Suprapubic skin (tissue), 4 donors: ENCODE measurements around the gene C10orf62.
"Not testable (repeated sequence)": the region's sequence is repeated elsewhere in the genome, so short reads cannot be mapped to it uniquely, and the experiment has no call there.

Experiments used
- EP300 ChIP-seq: sonication (generic); formaldehyde crosslinking; IDR thresholded peaks from one replicate; pipeline ENCODE4 v1.6.1; 2017; ENCODE audit warnings: antibody characterized with exemption
- POLR2A ChIP-seq, 2 donors: fragments of 450-650 bp; IDR thresholded peaks; one replicate each; pipeline ENCODE4 v1.6.1; 2017; ENCODE audit warnings: antibody characterized with exemption in 2 of 2, mild to moderate bottlenecking in 2 of 2, moderate library complexity in 2 of 2
- POLR2AphosphoS5 ChIP-seq, 3 donors: sonication (generic); formaldehyde crosslinking; IDR thresholded peaks; one replicate each; pipeline ENCODE4 v1.6.1; 2017; ENCODE audit warnings: antibody characterized with exemption in 3 of 3
- TF ChIP-seq, protein P1 (sequence below), 2 donors: fragments of 200-600 bp in 1 of 2; fragments of 450-650 bp in 1 of 2; sonication (generic) in 1 of 2; IDR thresholded peaks; one replicate each; pipeline ENCODE4 v1.5.1; 2016 to 2019; ENCODE audit warnings: antibody characterized with exemption in 2 of 2, mild to moderate bottlenecking in 1 of 2, moderate library complexity in 1 of 2

DNA sequence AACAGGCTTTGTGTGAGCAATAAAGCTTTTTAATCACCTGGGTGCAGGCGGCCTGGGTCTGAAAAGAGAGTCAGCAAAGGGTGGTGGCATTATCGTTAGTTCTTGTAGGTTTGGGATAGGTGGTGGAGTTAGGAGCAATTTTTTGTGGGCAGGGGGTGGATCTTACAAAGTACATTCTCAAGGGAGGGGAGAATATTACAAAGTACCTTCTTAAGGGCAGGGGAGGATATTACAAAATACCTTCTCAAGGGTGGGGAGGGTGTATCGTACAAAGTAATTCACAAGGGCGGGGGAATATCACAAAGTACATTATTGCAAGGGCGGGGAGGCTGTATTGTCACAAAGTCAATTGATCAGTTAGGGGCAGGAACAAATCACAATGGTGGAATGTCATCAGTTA, 27.2 kb upstream of the C10orf62 start:
- TF ChIP-seq, protein P1, sequence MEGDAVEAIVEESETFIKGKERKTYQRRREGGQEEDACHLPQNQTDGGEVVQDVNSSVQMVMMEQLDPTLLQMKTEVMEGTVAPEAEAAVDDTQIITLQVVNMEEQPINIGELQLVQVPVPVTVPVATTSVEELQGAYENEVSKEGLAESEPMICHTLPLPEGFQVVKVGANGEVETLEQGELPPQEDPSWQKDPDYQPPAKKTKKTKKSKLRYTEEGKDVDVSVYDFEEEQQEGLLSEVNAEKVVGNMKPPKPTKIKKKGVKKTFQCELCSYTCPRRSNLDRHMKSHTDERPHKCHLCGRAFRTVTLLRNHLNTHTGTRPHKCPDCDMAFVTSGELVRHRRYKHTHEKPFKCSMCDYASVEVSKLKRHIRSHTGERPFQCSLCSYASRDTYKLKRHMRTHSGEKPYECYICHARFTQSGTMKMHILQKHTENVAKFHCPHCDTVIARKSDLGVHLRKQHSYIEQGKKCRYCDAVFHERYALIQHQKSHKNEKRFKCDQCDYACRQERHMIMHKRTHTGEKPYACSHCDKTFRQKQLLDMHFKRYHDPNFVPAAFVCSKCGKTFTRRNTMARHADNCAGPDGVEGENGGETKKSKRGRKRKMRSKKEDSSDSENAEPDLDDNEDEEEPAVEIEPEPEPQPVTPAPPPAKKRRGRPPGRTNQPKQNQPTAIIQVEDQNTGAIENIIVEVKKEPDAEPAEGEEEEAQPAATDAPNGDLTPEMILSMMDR (IDR thresholded peaks at IDR 0.05), result not testable (repeated sequence)
- TF ChIP-seq EP300; POLR2A (IDR thresholded peaks at IDR 0.05); POLR2AphosphoS5 (IDR thresholded peaks at IDR 0.05): not testable (repeated sequence)
